Measurements from ENCODE around the gene TRIP12. TPM values are rescaled to one million over a fixed set of nuclear protein-coding genes. Genes with fewer than 3 reads are reported as not detected.
A peak's percentile ranks its signal among the peaks of the same experiment; 100 is the strongest.
"Not testable (repeated sequence)": the region's sequence is repeated elsewhere in the genome, so short reads cannot be mapped to it uniquely, and the experiment has no call there.

Gene TRIP12
- polyA plus RNA-seq (ENCODE audit: insufficient read length in 3 of 3): 100 to 1,000 TPM; 173 to 209 (median 182) TPM
- long read RNA-seq, donor 1, full-length matches to known transcripts: 1 of 9 reads
- long read RNA-seq, donor 1, partial matches to known transcripts: 8 of 9 reads
- long read RNA-seq, donor 1, other reads (novel, unspliced or antisense): 0 of 9 reads
- long read RNA-seq, donor 2, partial matches to known transcripts: 0 of 1 reads
- long read RNA-seq, donor 2, other reads (novel, unspliced or antisense): 0 of 1 reads
- long read RNA-seq, donor 3, partial matches to known transcripts: 8 of 10 reads
- long read RNA-seq, donor 3, other reads (novel, unspliced or antisense): 0 of 10 reads
- long read RNA-seq, donor 4, partial matches to known transcripts: 0 of 1 reads
- long read RNA-seq, donor 4, other reads (novel, unspliced or antisense): 0 of 1 reads
- long read RNA-seq, donor 5, partial matches to known transcripts: 0 of 1 reads
- long read RNA-seq, donor 5, other reads (novel, unspliced or antisense): 0 of 1 reads
- long read RNA-seq, donor 6, full-length matches to known transcripts: 1 of 12 reads
- long read RNA-seq, donor 6, partial matches to known transcripts: 5 of 12 reads
- long read RNA-seq, donor 6, other reads (novel, unspliced or antisense): 6 of 12 reads
- long read RNA-seq, donor 7, partial matches to known transcripts: 11 of 13 reads
- long read RNA-seq, donor 7, other reads (novel, unspliced or antisense): 0 of 13 reads
- long read RNA-seq, donor 8: 0 reads
- long read RNA-seq, donor 9, partial matches to known transcripts: 5 of 6 reads
- long read RNA-seq, donor 9, other reads (novel, unspliced or antisense): 0 of 6 reads
- long read RNA-seq, donor 10, partial matches to known transcripts: 0 of 2 reads
- long read RNA-seq, donor 10, other reads (novel, unspliced or antisense): 0 of 2 reads
- long read RNA-seq, donor 11, partial matches to known transcripts: 0 of 1 reads
- long read RNA-seq, donor 11, other reads (novel, unspliced or antisense): 0 of 1 reads
- long read RNA-seq, donor 12, partial matches to known transcripts: 11 of 12 reads
- long read RNA-seq, donor 12, other reads (novel, unspliced or antisense): 0 of 12 reads
- long read RNA-seq, donor 13: 0 reads
- long read RNA-seq, donor 14: 0 reads
- long read RNA-seq, donor 15, full-length matches to known transcripts: 1 of 1 reads
- long read RNA-seq, donor 15, partial matches to known transcripts: 0 of 1 reads
- long read RNA-seq, donor 15, other reads (novel, unspliced or antisense): 0 of 1 reads
- long read RNA-seq, donor 16: 0 reads

DNA sequence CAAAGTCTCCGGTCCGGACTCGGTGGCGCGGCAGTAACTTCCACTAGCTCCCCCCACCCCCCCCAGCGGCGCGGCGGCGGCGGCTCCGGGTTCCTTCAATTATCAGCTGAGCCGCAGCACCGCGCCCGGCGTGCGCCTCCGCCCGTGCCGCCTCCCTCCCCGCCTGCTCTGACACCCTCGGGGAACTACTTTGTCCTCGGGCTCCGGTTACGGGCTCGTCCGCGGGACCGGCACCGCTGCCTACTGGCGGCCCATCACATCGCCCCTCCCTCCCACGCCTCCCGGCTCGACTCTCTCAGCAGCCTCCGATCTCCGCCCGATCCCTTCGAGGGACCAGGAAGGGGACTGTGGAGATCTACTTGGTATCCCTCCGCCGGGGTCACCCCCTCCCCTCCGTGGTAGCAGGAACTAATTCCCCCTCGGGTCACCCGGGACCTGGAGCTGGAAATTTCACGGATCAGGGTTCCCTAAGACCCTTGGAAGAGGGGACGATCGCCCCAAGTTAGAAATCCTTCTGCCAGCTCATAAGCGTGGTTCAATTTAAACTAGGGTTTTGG is at the start of gene TRIP12:
Gene TRIP12, minus strand, starts transcription at position 118 of the 557 bp plus-strand sequence. CDS start 41,930 bp downstream, outside the sequence.
- DNase-seq: peak; percentile 96

DNA sequence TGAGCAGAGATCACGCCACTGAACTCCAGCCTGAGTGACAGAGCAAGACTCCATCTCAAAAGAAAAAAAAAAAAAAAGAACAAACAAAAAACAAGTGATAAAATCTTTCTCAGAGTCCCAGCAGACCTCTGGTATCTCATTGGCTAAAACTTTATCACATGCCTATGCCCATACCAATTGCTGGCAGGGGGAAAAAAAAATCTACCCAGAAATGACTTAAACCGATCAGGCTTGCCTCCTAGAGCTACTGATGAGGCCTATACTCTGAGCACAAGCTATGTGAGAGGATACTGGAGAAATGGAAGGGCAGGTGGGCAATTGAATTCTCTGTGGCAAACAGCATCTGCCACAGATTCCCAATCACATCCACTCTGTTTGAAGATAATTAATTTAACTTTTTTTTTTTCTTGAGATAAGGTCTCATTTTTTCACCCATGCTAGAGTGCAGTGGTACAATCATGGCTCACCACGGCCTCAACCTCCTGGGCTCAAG is 49.5 kb upstream of the TRIP12 start:
- DNase-seq: no peak

DNA sequence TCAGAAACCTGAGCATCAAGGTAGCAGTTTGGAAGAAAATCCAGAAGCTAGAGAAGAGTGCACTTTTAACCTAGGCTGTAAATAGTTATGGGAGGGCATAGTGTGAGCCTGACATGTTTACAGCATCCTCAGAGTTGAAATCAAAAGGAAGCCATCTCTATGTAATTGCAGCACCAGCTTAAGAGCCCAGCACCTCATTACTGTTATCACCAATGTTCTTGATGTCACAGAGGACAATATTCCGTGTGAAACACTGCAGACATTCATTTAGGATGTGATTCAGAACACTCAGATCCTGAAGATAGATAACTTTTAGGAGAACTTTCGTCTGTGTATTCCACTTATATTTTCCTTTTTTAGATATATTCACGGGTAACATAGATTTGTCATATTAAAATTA is 48.6 kb upstream of the TRIP12 start:
- no peak for DNase-seq

DNA sequence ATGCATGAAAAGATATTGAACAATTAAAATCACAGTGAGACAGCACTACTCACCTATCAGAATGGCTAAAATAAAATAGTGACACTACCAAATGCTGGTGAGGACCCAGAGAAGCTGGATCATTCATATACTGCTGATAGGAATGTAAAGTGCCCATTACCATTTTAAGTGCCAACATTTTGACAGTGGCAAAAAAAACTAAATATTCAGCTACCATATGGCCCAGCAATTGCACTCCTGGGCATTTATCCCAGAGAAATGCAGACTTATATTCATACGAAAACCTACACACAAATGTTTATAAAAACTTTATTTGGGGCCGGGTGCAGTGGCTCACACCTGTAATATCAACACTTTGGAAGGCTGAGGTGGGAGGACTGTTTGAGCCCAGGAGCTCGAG is 48.1 kb upstream of the TRIP12 start:
- no peak for DNase-seq

DNA sequence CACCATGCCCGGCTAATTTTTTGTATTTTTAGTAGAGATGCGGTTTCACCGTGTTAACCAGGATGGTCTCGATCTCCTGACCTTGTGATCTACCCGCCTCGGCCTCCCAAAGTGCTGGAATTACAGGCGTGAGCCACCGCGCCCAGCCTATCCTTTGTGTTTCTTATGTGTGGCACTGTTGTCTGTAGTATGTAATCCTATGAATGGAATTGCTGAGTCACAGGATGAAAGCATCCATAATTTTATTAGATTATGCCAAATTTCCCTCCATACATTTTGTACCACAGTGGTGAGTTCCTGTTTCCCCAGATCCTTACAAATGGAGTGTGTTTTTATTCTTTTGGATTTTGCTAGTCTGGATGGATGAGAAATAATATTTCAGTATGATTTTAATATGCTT is 41.8 kb upstream of the TRIP12 start:
- not testable (repeated sequence) for DNase-seq

DNA sequence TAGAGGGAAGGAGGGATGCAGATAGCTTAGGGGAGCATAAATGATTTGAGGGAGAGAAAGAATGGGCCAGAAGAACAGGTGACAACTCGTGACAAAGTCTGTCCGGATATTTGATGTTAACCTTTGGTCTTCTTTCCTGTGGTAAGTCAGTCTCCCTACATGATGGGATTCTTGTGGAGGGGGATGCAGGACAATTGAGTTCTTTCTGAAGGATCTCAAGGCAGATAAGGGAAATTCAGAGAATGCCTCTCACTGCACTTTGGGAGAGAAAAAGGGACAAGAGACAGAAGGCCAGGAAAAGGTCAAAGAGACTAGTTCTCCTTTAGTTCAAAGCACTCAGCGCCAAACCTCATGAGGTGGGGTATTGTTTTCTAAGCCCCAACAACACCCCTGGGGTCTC is 34.7 kb upstream of the TRIP12 start:
- DNase-seq: no peak

DNA sequence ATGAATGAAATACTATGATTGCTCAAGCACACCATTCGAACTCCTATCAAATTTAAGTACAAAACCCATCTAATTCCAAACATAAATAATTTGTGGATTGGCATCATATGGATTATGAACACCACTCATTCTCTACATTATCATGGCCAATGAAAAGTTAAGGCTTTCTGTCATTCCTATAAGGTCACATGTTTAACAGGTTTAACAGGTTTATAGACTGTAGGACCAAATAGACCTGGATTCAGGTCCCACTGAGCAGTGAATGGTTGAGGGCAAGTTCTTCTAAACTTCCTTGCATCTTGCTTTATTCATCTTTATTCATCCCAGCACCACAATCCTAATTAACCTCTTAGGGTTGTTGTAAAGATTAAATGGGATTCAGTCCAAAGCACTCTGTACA is 33.9 kb upstream of the TRIP12 start:
- no peak for DNase-seq

DNA sequence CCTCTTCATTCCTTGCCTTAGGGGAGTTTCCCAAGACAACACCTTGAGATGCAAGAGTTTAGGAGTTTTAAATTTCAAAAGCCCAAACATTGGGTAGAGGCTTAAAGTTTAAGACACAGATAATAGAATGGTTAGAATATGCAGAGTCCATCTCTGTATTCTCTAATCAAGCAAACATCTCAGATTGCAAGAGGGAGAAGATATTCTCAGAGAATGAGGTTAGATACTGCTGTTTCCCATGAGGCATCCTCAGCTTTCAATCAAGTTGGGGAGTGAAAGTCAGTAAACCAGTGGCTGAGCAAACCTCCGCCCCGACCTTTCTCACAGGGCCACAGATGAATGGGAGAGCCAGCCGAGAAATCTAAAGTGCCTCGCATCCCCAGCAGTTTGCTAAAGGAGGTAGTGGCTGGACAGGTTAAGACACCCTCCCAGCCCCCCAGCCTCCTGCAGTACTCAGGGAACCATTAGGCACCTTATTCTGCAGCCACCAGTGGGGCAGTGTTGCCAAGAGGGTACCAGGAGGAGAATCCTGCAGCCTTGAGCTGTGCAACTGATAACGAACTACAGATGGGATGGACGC is 30.5 kb upstream of the TRIP12 start:
- no peak for DNase-seq

DNA sequence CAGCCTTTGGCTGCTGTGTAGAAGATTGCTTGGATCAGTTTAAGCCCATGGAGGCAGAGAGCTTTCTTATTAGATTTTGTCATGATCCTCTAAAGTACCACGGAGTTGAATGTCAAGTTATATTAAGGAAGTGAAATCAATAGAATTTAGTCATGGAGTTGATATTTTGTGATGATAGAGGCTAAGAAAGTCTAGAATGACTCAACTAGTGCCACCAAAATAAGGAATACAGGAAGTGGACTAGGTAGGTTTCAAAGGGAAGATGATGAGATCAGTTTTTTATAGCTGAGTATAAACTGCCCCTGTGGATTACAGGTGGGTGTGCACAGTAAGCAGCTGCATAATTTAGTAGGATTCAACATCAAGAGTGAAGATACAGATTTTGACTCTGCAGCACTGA is 25.7 kb upstream of the TRIP12 start:
- DNase-seq: no peak

DNA sequence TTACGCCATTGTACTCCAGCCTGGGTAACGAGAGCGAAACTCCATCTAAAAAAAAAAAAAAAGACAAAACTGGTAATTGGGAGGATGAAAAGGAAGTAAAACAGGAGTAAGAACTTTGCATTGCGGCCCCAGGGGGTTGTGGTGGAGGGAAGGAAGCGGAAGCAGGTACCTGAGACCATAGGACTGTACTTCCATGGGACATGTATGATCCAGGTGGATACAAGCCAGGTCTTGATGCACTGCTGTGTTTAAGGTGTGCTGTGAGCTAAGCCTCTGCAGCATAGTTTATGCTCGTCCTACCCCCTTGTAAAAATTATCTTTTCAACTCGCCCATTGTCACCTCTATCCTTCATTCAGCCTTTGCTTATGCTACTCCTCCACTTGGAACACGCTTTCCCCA is 24.2 kb upstream of the TRIP12 start:
- no peak for DNase-seq

DNA sequence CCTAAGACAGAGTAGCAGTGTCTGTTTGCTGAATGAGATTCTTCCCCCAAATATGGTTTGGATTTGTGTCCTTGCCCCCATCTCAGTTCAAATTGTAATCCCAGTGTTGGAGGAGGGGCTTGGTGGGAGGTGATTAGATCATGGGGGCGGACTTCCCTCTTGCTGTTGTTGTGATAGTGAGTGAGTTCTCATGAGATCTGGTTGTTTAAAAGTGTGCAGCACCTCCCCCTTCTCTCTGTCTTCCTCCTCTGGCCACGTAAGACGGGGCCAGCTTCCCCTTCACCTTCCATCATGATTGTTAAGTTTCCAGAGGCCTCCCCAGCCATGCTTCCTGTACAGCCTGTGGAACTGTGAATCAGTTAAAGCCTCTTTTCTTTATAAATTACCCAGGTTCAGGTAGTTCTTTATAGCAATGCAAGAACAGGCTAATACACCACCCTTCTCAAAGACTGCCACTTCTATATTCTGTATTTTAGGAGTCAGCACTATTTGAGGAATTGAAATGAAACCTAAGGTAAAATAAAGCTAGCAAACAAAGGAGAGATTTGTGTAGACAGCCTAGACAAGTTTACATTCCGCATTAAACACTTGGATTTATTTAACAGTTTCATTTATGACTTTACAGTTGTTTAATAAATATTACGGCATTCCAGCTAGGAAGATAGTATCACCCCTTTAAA is 22.1 kb upstream of the TRIP12 start:
- no peak for DNase-seq

DNA sequence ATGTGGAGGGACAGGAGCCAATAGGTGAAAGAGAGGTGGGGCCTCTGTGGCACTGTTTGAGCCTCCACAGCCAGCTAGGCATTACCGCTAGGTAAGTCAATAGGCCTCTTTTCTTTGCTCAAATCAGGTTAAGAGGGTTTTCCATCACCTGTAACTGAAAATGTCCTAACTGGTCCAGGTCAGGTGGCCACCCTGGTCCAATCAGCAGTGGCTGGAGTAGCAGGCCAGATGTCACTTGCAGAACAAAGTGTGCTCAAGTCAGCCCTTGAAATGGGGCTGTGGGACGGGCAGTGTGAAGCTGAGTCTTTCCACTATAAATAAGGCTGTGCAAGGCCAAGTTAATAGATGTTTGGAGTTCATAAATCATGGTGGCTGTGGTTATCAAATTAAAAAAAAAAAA is 21.4 kb upstream of the TRIP12 start:
- no peak for DNase-seq

DNA sequence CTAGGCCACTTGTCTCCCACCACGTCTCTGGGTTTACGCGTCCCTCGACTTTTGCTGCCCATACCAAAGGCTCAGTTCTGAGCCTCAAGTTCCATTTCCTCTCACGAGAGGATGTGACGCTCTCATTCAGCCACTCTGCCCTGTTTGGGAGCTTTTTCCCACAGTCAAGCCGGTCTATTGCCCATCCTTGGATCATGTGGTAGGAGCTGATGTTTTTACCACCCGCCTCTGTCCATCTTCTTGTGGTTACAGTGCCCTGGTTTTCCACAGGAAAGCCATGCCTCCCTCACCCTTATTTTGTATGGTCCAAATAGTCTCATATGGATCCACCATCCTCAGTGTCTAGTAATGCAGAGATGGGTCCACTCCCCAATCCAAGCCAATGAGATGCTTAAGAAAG is 20.9 kb upstream of the TRIP12 start:
- DNase-seq: no peak

DNA sequence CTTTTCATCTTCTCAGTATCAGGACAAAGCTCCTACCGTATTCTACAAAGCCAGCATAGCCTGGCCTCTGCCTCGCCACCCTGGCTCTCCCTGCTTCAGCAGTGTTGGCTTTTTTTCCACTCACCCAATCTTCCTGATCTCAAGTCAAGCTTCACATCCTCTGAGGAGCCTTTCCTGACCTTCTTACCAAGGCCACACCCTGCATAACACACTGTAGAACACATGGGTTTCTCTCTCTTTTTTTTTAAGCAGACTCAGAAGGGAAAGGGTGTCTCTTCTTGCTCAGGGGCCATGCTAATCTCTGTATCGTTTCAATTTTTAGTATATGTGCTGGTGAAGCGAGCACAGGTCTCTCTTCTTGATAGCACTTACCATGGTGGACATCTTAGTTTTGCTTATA is 15.7 kb upstream of the TRIP12 start:
- no peak for DNase-seq

DNA sequence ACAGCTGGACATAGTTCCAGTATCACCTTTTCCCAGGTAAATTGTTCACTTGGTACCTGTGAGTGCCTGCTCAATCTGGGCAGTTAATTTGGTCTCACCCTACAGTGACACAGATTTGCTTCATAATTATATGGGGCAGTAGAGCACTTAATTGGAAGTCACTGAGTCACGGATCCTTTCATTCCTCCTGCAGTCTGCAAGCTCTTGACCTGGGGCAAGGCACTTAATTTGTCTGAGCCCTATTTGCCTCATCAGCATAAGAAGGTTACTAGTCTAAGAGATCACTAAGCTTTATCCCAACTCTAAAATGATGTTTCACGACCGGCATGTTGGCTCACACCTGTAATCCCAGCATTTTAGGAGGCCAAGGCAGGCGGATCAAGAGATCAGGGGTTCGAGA is 9.4 kb upstream of the TRIP12 start:
- no peak for DNase-seq

DNA sequence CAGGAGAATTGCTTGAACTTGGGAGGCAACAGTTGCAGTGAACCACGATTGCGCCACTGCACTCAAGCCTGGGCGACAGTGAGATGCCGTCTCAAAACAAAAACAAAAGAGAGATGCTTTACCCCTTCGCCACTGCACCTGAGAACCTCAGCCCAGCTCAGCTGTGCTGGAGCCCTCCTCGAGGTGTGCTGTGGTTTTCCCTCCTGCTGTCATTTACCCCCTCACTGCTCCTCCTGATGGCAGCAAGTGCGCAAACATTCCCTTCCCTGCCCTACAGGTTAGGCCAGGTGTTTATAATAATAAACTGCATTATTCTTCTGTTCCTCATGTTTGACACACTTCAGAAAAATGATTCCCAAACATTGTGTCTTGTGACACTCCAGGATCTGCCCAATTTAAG is 8.8 kb upstream of the TRIP12 start:
- DNase-seq: no peak

DNA sequence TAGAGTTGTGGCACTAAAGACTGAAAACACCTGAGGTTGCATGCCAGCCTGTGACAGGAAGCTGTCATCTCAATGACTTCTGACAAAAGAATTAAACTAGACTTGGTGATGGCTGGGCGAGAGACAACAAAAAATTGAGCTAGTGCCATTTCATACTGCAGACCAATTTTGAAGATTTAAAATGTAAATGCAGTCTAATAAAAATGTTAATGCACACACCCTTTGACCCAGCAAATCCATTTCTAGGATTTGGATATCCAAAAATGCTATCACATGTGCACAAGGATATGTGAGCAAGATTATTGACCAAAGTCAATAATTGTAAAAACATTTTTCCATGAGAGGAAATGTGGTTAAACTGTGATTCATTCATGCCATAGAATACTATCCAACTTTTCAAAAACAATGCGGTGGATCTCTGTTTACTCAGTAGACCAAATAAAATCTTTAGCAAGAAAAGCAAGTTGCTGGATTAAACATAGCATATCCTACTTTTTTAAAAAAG is 6.1 kb upstream of the TRIP12 start:
- no peak for DNase-seq

DNA sequence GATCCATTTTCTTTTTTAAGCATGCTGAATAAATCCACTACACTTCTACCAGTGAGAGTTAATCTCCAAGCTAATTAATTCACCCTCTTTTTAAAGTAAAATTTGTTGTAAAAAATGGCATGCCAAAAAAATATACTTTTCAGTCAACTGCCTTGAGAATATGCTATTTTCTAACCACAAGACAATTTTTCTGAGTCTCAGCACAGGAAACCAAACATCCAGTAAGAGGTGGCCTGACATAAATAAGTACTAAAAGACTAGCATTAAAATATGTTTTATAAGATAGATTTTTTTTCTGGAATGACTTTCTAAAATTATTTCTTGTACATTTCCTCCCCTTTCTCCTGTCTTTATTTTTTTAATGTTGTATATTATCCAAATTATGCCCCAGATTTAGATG is 3.4 kb upstream of the TRIP12 start:
- DNase-seq: no peak

DNA sequence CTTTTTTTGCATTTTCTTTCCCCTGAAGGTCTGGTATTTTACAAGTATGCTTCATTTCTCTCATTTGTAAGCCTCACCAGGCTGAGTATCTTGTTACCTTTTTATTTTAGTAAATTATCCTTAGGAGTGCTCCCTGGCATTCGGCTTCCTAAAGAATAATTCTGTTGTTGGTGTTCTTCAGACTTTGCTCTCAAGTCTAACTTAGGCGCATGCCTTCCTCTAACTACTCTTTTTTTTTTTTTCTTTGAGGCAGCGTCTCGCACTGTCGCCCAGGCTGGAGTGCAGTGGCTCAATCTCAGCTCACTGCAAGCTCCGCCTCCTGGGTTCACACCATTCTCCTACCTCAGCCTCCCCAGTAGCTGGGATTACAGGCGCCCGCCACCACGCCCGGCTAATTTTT is 2.7 kb upstream of the TRIP12 start:
- DNase-seq: not testable (repeated sequence)
